ENCODE measurements around the gene ARNT2. TPM values are rescaled to one million over a fixed set of nuclear protein-coding genes. Genes with fewer than 3 reads are reported as not detected.

Gene ARNT2
- polyA plus RNA-seq, 1 donor, result 6.2 TPM

- DNase-seq, result no peak
These were observed 7.7 kb downstream of the ARNT2 start for GRCh38 chr15:80411788-80412288.

GRCh38 chr15:80414546-80415357 lies 10.6 kb downstream of the ARNT2 start:
- no peak for DNase-seq

GRCh38 chr15:80415358-80415670 lies 11.1 kb downstream of the ARNT2 start:
- no peak for DNase-seq

GRCh38 chr15:80416702-80417101 lies 12.5 kb downstream of the ARNT2 start:
- no peak for DNase-seq

DNA sequence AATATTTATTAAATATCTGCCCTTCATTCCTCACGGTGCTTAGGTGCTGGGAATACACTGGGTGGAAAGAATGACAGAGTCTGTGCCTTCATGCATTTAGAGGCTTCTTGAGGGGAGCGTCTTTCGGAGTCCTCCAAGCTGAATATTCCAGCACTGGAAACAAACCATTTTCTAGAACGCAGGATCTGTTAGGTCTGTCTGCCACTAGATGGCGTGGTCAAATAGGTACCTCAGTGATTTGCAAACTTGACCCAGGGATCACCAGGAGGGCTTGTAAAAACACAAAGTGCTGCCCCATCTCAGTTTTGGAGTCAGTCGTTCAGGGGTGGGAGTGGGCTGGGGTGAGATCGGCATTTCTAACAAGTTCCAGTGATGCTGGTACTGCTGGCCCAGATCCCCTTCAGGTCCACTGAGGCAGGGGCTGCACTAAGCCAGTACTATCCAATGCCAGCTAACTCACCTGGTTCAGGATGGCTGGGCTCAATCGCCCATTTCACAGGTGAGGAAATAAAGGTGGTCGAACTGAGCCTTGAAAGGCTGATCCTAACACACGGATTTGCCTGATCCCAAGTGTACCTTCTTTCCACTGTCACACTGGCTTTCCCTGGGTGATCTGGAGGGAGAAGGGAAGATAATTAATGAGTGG lies 14.8 kb downstream of the ARNT2 start:
- DNase-seq, result no peak

GRCh38 chr15:80419546-80419945 lies 15.4 kb downstream of the ARNT2 start:
- DNase-seq, result no peak

DNA sequence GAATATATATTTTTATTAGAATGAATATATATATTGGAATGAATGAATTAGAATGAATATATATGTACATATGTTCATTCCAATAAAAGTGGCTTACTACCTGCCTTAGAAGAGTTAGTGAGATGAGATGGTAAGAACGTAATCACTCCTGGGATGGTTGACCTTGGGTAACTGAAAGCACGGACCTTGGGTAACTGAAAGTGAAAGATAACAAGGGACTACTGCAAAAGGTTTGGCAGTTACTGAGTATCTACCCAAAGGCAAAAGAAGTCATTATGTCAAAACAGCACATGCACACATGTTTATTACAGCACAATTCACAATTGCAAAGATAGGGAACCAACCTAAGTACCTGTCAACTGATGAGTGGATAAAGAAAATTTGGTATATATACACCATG lies 16.5 kb downstream of the ARNT2 start:
- no peak for DNase-seq

- no peak for DNase-seq
These were observed 19.0 kb downstream of the ARNT2 start for GRCh38 chr15:80423215-80423614.

DNA sequence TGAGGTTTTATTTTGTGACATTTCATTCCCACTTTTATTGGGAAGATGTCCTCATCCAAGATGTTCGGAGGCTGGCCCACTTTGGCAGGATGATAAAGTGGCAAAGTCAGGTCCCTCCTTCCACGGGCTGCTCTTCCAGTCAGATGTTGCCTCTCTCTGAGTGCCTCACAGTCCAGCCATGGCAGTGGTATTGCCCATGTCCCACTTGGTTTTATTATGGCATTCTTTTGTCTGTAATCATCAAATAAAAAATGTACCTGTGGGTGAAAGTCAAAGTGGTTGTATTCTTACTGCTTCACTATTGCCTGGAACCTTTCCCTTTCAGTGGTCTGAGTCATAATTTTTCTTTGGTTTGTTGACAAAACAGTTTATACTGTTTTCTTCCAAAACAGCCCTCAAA lies 20.2 kb downstream of the ARNT2 start:
- no peak for DNase-seq

GRCh38 chr15:80426316-80426715 lies 22.1 kb downstream of the ARNT2 start:
- no peak for DNase-seq

DNA sequence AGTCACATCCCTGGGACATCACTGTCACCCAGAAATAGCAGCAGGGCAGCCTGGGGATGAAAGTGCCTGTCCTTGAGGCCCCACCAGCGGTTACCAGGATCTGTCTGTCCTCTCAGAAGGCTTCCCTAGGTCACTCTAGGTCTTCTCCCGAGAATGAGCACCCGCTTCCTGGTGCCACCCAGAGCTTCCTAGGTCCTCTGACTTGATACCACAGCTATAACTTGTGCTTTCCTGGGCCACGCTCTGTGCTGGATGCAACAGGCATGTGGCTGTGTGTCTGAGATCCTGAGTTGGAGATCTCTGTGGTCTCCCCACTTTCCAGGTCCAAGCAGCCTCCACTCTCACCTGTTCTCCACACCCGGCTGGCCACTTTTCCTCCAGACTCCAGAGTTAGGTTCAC lies 25.8 kb downstream of the ARNT2 start:
- DNase-seq, result no peak

GRCh38 chr15:80431635-80432344 lies 27.6 kb downstream of the ARNT2 start:
- no peak for DNase-seq

DNA sequence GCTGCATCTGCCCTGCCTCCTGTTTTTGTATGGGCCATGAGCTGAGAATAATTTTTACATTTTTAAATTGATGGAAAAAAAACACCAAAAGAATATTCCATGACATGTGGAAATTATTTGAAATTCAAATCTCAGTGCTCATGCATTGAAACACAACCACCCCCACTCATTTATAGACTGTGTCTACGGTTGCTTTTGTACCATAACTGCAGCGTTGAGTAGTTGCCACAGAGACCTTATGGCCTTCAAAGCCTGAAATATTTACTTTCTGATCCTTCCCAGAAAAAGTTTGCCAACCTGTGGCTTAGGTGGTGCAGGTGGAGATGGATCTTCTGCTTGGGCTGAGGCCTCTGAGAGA lies 28.1 kb downstream of the ARNT2 start:
- DNase-seq, result no peak

DNA sequence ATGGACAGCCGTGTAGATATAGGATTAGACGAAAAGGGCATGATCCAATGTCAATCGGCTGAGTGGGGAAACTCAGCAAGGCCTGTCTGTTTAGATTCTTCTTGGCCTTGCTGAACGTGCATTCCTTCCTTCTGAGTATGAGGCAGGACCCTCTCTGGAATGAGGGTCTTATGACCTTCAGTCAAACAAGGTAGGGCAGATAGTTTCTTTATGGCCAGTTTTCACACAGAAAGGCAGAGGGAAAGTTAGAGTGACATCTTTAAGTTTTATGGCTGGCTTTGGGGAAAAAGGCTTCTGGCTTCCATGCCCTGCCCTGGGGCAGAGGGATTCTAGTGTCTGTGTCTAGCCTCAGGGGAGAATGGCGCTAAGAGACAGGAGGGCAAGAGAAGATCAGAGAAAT lies 29.7 kb downstream of the ARNT2 start:
- DNase-seq, result no peak

- DNase-seq, result no peak
These were observed 30.9 kb downstream of the ARNT2 start for GRCh38 chr15:80434926-80435720.

- no peak for DNase-seq
These were observed 32.5 kb downstream of the ARNT2 start for GRCh38 chr15:80436511-80437307.

DNA sequence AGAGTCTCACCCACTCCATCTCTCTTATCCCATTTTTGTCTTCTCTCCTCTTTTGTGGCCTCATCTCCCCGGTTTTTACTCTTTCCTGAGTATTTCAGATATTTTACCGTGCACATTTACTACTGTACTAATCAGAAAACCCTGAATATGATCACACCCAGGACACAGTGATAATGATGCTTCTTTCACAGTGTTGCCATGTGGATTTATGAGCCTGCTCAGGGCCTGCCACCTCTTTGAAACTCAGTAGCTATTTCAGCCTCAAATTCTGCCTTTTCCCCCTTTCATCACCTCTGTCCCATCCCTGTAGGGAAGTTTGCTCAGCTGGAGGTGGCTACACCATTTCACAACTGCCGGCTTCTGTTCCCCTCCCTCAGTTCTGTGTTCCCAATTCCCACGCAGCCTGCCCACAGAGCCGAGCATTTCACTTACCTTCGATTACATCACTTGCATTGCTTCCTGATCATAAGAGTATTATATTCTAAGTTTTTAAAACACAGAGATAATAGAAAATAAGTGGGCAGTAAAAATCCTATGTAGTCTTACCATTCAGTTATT lies 33.2 kb downstream of the ARNT2 start:
- DNase-seq, result no peak

DNA sequence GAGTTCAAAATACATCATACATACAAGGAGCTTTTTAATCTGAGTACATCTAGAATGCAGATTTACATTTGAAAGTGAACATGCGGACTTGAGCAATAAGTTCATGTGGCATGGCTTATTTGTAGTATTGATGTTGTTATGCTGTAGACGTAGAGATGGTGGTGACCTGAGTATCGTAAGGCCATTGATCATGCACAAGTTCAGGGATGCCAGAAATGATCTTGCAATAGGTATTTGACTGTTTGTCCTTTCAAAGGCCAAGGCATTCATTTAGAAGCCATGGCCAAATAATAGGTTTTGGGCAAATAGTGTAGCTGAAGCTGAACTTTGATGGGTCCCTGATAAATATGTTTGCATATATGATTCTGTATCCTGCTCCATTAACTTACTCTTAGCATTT lies 35.0 kb downstream of the ARNT2 start:
- no peak for DNase-seq

GRCh38 chr15:80440024-80440423 lies 35.8 kb downstream of the ARNT2 start:
- no peak for DNase-seq

GRCh38 chr15:80441041-80441440 lies 36.9 kb downstream of the ARNT2 start:
- DNase-seq, result no peak

DNA sequence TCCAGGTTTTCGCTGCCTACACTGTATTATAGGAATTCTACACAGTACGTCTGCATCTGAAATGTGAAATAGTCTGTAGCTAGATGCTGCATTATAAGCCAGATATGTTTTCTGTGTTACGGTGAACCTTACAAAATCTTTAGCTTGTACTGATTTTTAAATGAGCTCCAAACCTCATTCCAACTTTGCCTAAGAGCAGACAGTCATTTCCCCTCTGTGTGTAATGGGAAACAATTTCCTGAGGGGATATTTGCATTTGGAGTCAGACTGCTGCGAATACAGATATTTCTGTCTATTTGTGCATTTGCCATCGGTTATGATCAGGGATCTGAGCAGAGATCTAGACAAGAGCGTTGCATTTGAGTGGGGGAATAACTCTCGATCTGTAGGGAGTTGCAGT lies 37.5 kb downstream of the ARNT2 start:
- DNase-seq, result no peak
